H1 (cell line): ENCODE results near the gene PCNA. TPM values are rescaled to one million over a fixed set of nuclear protein-coding genes. Genes with fewer than 3 reads are reported as not detected.

Source experiments
- CTCF ChIA-PET: fragments of 300-600 bp; sonication (Branson Sonifier 250); formaldehyde crosslinking; loops from one replicate; lab custom pipeline; 2021; ENCODE audit not compliant: partially characterized antibody; lab: Charles Lee
- POLR2A ChIA-PET: fragments of 300-600 bp; sonication (Branson Sonifier 250); formaldehyde crosslinking; loops from one replicate; lab custom pipeline; 2021; ENCODE audit warnings: inconsistent platforms; ENCODE audit not compliant: partially characterized antibody; lab: Charles Lee
- DNase-seq, 2 experiments: peaks; one replicate each; pipeline versions ENCODE4 v3.0.0 to v3.0.0-alpha.2; 2010 to 2022; ENCODE audit warnings: low spot score in 2 of 2, low read depth in 1 of 2, mixed read lengths in 1 of 2
- FAIRE-seq: peaks from 2 replicates; lab custom pipeline; 2011; peaks lifted over from hg19 to GRCh38; lab: Jason Lieb, UNC
- H2AFZ ChIP-seq: 2 replicates; pipeline ENCODE4 v1.8.1; 2012; ENCODE audit warnings: low read length, inconsistent platforms
- H2AK5ac ChIP-seq: 2 replicates; pipeline ENCODE4 v1.6.1; 2013; ENCODE audit warnings: low read depth, low read length
- H2BK120ac ChIP-seq: replicated peaks from 2 replicates; pipeline ENCODE3; 2013; ENCODE audit warnings: low read depth, low read length, inconsistent platforms
- H2BK12ac ChIP-seq: 2 replicates; pipeline ENCODE4 v1.6.1; 2013; ENCODE audit warnings: low read depth, low read length
- H2BK15ac ChIP-seq: 2 replicates; pipeline ENCODE4 v1.6.1; 2013; ENCODE audit warnings: low read length
- H2BK20ac ChIP-seq: 2 replicates; pipeline ENCODE4 v1.6.1; 2013; ENCODE audit warnings: low read length
- H2BK5ac ChIP-seq: 2 replicates; pipeline ENCODE4 v1.6.1; 2013; ENCODE audit warnings: low read depth, low read length
- H3K14ac ChIP-seq: 2 replicates; pipeline ENCODE4 v1.6.1; 2013; ENCODE audit warnings: inconsistent platforms; ENCODE audit not compliant: insufficient read length
- H3K18ac ChIP-seq: 2 replicates; pipeline ENCODE4 v1.6.1; 2013; ENCODE audit warnings: low read length; ENCODE audit errors: extremely low read depth
- H3K23ac ChIP-seq: 2 replicates; pipeline ENCODE4 v1.6.1; 2013; ENCODE audit warnings: inconsistent platforms; ENCODE audit not compliant: insufficient read length
- H3K23me2 ChIP-seq: 2 replicates; pipeline ENCODE4 v1.6.1; 2013; ENCODE audit warnings: low read depth, low read length
- H3K27ac ChIP-seq: 2 replicates; pipeline ENCODE4 v1.6.1; 2011; ENCODE audit warnings: low read depth, low read length, inconsistent platforms
- H3K27me3 ChIP-seq, 4 experiments: replicated peaks in 1 of 4; 1 replicate in 1 of 4; 2 replicates in 3 of 4; pipeline versions ENCODE4 v1.6.1 to v1.8.1; 2011 to 2013; ENCODE audit warnings: low read length in 3 of 4, mild to moderate bottlenecking in 3 of 4, inconsistent platforms in 2 of 4, mixed read lengths in 2 of 4, moderate library complexity in 1 of 4; ENCODE audit not compliant: control insufficient read depth in 3 of 4, insufficient read depth in 3 of 4; ENCODE audit errors: extremely low read depth in 1 of 4
- H3K36me3 ChIP-seq, 4 experiments: 2 replicates each; pipeline versions ENCODE4 v1.6.1 to v1.8.1; 2011 to 2013; ENCODE audit warnings: mild to moderate bottlenecking in 4 of 4, low read length in 3 of 4, moderate library complexity in 2 of 4, control low read depth in 1 of 4, inconsistent platforms in 1 of 4; ENCODE audit not compliant: insufficient read depth in 4 of 4, control insufficient read depth in 2 of 4
- H3K4ac ChIP-seq: replicated peaks from 2 replicates; pipeline ENCODE3; 2013; ENCODE audit warnings: low read length, low read depth, mixed read lengths, inconsistent platforms; ENCODE audit not compliant: insufficient read length
- H3K4me1 ChIP-seq, 4 experiments: replicated peaks in 1 of 4; 1 replicate in 1 of 4; 2 replicates in 3 of 4; pipeline versions ENCODE4 v1.6.1 to v1.8.1; 2011 to 2013; ENCODE audit warnings: low read length in 3 of 4, inconsistent platforms in 2 of 4, mixed read lengths in 1 of 4; ENCODE audit not compliant: insufficient read depth in 4 of 4, control insufficient read depth in 3 of 4
- H3K4me2 ChIP-seq, 2 experiments: 2 replicates each; pipeline versions ENCODE4 v1.6.1 to v1.8.1; 2011 to 2013; ENCODE audit warnings: low read depth in 2 of 2, low read length in 2 of 2, control low read depth in 1 of 2, inconsistent platforms in 1 of 2, mild to moderate bottlenecking in 1 of 2; ENCODE audit not compliant: insufficient read depth in 1 of 2
- H3K4me3 ChIP-seq, 4 experiments: fragments of 200-600, 300-600 bp in 1 of 4; sonication (generic), shearing (Covaris generic), sonication (Bioruptor Twin) in 1 of 4; 2 replicates each; pipeline versions ENCODE4 v1.5.1 to v1.8.1; 2011 to 2016; ENCODE audit warnings: low read length in 4 of 4, low read depth in 3 of 4, control low read depth in 2 of 4, inconsistent platforms in 2 of 4, mild to moderate bottlenecking in 2 of 4, mixed read lengths in 1 of 4, moderate library complexity in 1 of 4; ENCODE audit not compliant: insufficient read depth in 2 of 4; ENCODE audit errors: extremely low read depth in 1 of 4
- H3K56ac ChIP-seq: replicated peaks from 2 replicates; pipeline ENCODE3; 2013; ENCODE audit warnings: low read depth, mild to moderate bottlenecking, mixed read lengths, low read length, inconsistent platforms; ENCODE audit not compliant: insufficient read length
- H3K79me1 ChIP-seq: 2 replicates; pipeline ENCODE4 v1.6.1; 2013; ENCODE audit warnings: low read depth, low read length, control low read depth
- H3K79me2 ChIP-seq, 2 experiments: 2 replicates each; pipeline versions ENCODE4 v1.6.1 to v1.8.1; 2012 to 2013; ENCODE audit warnings: low read length in 2 of 2, mild to moderate bottlenecking in 2 of 2, inconsistent platforms in 1 of 2; ENCODE audit not compliant: insufficient read depth in 2 of 2, control insufficient read depth in 1 of 2
- H3K9ac ChIP-seq, 4 experiments: replicated peaks in 1 of 4; 1 replicate in 1 of 4; 2 replicates in 3 of 4; pipeline versions ENCODE4 v1.6.1 to v1.8.1; 2011 to 2013; ENCODE audit warnings: low read depth in 3 of 4, low read length in 3 of 4, control low read depth in 2 of 4, mild to moderate bottlenecking in 2 of 4, moderate library complexity in 2 of 4, inconsistent platforms in 1 of 4; ENCODE audit errors: extremely low read depth in 1 of 4
- H3K9me3 ChIP-seq, 2 experiments: 2 replicates each; pipeline versions ENCODE4 v1.6.1 to v1.8.1; 2012 to 2013; ENCODE audit warnings: mild to moderate bottlenecking in 2 of 2, moderate library complexity in 2 of 2, control low read depth in 1 of 2, inconsistent platforms in 1 of 2, low read depth in 1 of 2, low read length in 1 of 2, mixed read lengths in 1 of 2; ENCODE audit not compliant: insufficient read depth in 2 of 2
- H4K20me1 ChIP-seq, 2 experiments: replicated peaks in 1 of 2; 2 replicates each; pipeline versions ENCODE3 to v1.8.1; 2011 to 2013; ENCODE audit warnings: inconsistent platforms in 2 of 2, low read length in 2 of 2, mild to moderate bottlenecking in 1 of 2; ENCODE audit not compliant: insufficient read depth in 2 of 2, control insufficient read depth in 1 of 2
- H4K5ac ChIP-seq: 2 replicates; pipeline ENCODE4 v1.6.1; 2013; ENCODE audit warnings: low read length, low read depth, mixed read lengths, inconsistent platforms; ENCODE audit not compliant: insufficient read length
- H4K8ac ChIP-seq: 2 replicates; pipeline ENCODE4 v1.8.0; 2013; ENCODE audit warnings: mild to moderate bottlenecking, moderate library complexity, low read length, inconsistent platforms; ENCODE audit not compliant: insufficient read depth; ENCODE audit errors: extremely low read depth
- H4K91ac ChIP-seq: replicated peaks from 2 replicates; pipeline ENCODE3; 2013; ENCODE audit warnings: low read length, mixed read lengths, inconsistent platforms; ENCODE audit not compliant: insufficient read length
- ATF2 ChIP-seq: IDR thresholded peaks from 2 replicates; pipeline ENCODE4 v1.6.1; 2012; ENCODE audit warnings: low read length, inconsistent platforms
- KDM4A ChIP-seq: IDR thresholded peaks from one replicate; pipeline ENCODE4 v1.7.1; 2012; ENCODE audit warnings: low read depth, mild to moderate bottlenecking, moderate library complexity, low read length, inconsistent platforms; ENCODE audit not compliant: severe bottlenecking
- MAX ChIP-seq: IDR thresholded peaks from 2 replicates; pipeline ENCODE4 v1.6.1; 2012; ENCODE audit warnings: inconsistent platforms
- PHF8 ChIP-seq: fragments of 200-600 bp; sonication (generic); conservative IDR thresholded peaks from 2 replicates; pipeline ENCODE4 v1.7.1; 2012; ENCODE audit warnings: low read depth, mild to moderate bottlenecking, inconsistent platforms, low read length, moderate library complexity
- POLR2A ChIP-seq, 2 experiments: IDR thresholded peaks; 1 replicate in 1 of 2; 2 replicates in 1 of 2; pipeline ENCODE4 v1.6.1; 2011; ENCODE audit warnings: low read depth in 2 of 2, low read length in 2 of 2, mild to moderate bottlenecking in 2 of 2; ENCODE audit errors: control extremely low read depth in 1 of 2
- POU5F1 ChIP-seq: IDR thresholded peaks from 2 replicates; pipeline ENCODE4 v1.6.1; 2011; ENCODE audit warnings: low read depth, mild to moderate bottlenecking, low read length, moderate library complexity
- SAP30 ChIP-seq: fragments of 300-600 bp; sonication (generic); IDR thresholded peaks from 2 replicates; pipeline ENCODE4 v1.7.1; 2012; ENCODE audit warnings: low read length, moderate library complexity, mild to moderate bottlenecking, inconsistent platforms; ENCODE audit not compliant: insufficient read depth, insufficient replicate concordance
- TBP ChIP-seq: IDR thresholded peaks from 2 replicates; pipeline ENCODE4 v1.6.1; 2011; ENCODE audit warnings: low read depth, low read length, improper control_type of control experiment
- YY1 ChIP-seq: IDR thresholded peaks from 2 replicates; pipeline ENCODE4 v1.6.1; 2011; ENCODE audit warnings: low read depth, mild to moderate bottlenecking, low read length
- WGBS, 2 experiments: shearing (Covaris generic) in 1 of 2; methylation state at CpG; one replicate each; pipeline versions ENCODE4 v1.1.6 to v1.1.7; 2013 to 2015; ENCODE audit warnings: low lambda C conversion rate in 2 of 2, mixed read lengths in 2 of 2, inconsistent platforms in 1 of 2, low coverage in 1 of 2, missing lambda C conversion rate in 1 of 2; ENCODE audit not compliant: insufficient replicate concordance in 2 of 2, insufficient coverage in 1 of 2, insufficient read length in 1 of 2; ENCODE audit errors: extremely low coverage in 1 of 2, missing lambda C conversion rate in 1 of 2; 5-methylcytosine and 5-hydroxymethylcytosine counted together
- polyA plus RNA-seq, 7 experiments: library from polyadenylated mRNA; depleted of rRNA in 3 of 7; stranded (reverse) in 5 of 7; unstranded in 2 of 7; fragments of >200 nt in 5 of 7; fragments of 200-250 nt in 2 of 7; gene quantifications; 1 replicate in 5 of 7; 2 replicates in 1 of 7; 4 replicates in 1 of 7; pipeline versions ENCODE4 v1.2.1 to v1.2.3, GENCODE V29; 2011 to 2013; ENCODE audit warnings: missing spikeins in 2 of 7, mixed read lengths in 2 of 7
- total RNA-seq: library from RNA; stranded (reverse); fragmentation: NEBNext Ultra II Directional; extraction: Animal tissue kit (Norgen Biotek cat#: 25700); gene quantifications from 2 replicates; pipeline ENCODE4 v1.2.1, GENCODE V29; 2021

Gene PCNA
- total and polyA plus RNA-seq, 2 of the 8 experiments (the other 6 are each of a cell fraction or from before 2014, with no cell fraction given): 290 to 737 TPM

- Histone ChIP-seq H3K36me3 (no peaks in the 10 kb centered on the region), H3K27me3 (no peaks in the 10 kb centered on the region), H3K9ac (peak overlapping the region; percentile 68 to 94 (median 81)), H3K4me3 (peak overlapping the region; percentile 74 to 86 (median 83)), H2BK12ac (peak overlapping the region; percentile 29; the same call in 1 of the 2 replicates), H3K4me2 (peak overlapping the region; percentile 81 to 98), H3K79me2 (peaks cover 6 to 44% of the 10 kb centered on the region in 2 experiments; a peak in 3 of 4 replicates), H3K18ac (peak overlapping the region; percentile 75), H3K56ac (no peak overlapping the region), H2BK120ac (no peak overlapping the region), H3K23me2 (peaks cover 8% of the 10 kb centered on the region), H3K4ac (no peak overlapping the region), H2BK5ac (peak overlapping the region; percentile 82), H3K23ac (no peak overlapping the region), H4K91ac (no peak overlapping the region), H3K4me1 (peaks cover 0 to 7% (median 2%) of the 10 kb centered on the region in 4 experiments; a peak in 2 of 7 replicates), H2BK15ac (no peak overlapping the region; the same call in 1 of the 2 replicates), H2BK20ac (no peak overlapping the region), H4K20me1 (no peaks in the 10 kb centered on the region), H3K79me1 (peaks cover 5% of the 10 kb centered on the region; the same call in 1 of the 2 replicates), H3K27ac (peak overlapping the region; percentile 58; the same call in 1 of the 2 replicates), H2AK5ac (no peak overlapping the region), H4K5ac (no peak overlapping the region), H4K8ac (peak overlapping the region; percentile 39; the same call in 1 of the 2 replicates), H3K14ac (no peak overlapping the region), H3K9me3 (no peaks in the 10 kb centered on the region), H2AFZ (peak overlapping the region; percentile 87; the same call in 1 of the 2 replicates)
- WGBS, 2 experiments: 4% methylated on average over 44 of the region's 44 CpGs; no CpG with 5 or more reads in 1 of the 2 experiments
- POLR2A ChIA-PET: interaction anchor here (1.3 to 2.7 kb wide), 5 partner anchors 42 to 78 kb away, joined by 3 to 10 read pairs (median 5); no protein-coding TSS in a partner anchor
- CTCF ChIA-PET: interaction anchor here (1.1 to 12.3 kb wide), 17 partner anchors 8 to 190 kb away, joined by 3 to 122 read pairs (median 9); partner anchors contain the start of gene PROKR2
- peak in 1 of 2 experiments; percentile 57 for DNase-seq
- no peak for FAIRE-seq
- TF ChIP-seq PHF8 (peak; percentile 56), TBP (no peak), KDM4A (peak; percentile 88), YY1 (peak; percentile 90), ATF2 (0 out of 2 replicates have a peak, but pooled peaks have one; percentile 57), POLR2A (IDR thresholded peaks at IDR 0.05; ENCODE audit: control extremely low read depth in 1 of 2, low read depth in 2 of 2, low read length in 2 of 2) (peak in 1 of 2 experiments; percentile 32; a peak in 1 of 3 replicates), MAX (peak; percentile 34; the same call in 1 of the 2 replicates), POU5F1 (no peak), SAP30 (peak; percentile 45)
Measured at GRCh38 chr20:5127204-5127858, 7.6 kb upstream of the PCNA start.
